Measurements from ENCODE around the gene CXCL1. TPM values are rescaled to one million over a fixed set of nuclear protein-coding genes. Genes with fewer than 3 reads are reported as not detected.

CXCL1 gene
- total RNA-seq, 2 donors from 2014 or later = 8.4 to 19.6 TPM

DNA sequence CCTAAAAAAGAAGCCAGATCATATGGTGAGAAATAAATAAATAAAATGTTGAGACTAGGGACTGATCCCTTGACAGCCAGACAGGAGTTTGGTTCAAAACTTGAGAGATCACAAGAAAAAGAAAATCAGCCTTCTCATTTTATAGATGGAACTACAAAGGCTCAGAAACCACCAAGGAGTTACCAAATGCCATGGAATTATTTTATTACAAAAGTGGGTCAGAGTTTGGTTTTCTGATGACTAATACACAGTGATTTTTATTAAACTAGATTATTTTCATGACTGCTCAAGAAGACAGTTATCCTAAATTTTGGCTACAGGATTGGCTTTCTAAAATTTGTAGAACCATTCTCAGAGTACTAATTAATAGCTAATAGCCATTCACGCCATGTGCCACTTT is 6.2 kb downstream of the CXCL1 start:
- no peaks in the 10 kb centered on the region for H3K27me3 ChIP-seq
- TF ChIP-seq, protein P1, sequence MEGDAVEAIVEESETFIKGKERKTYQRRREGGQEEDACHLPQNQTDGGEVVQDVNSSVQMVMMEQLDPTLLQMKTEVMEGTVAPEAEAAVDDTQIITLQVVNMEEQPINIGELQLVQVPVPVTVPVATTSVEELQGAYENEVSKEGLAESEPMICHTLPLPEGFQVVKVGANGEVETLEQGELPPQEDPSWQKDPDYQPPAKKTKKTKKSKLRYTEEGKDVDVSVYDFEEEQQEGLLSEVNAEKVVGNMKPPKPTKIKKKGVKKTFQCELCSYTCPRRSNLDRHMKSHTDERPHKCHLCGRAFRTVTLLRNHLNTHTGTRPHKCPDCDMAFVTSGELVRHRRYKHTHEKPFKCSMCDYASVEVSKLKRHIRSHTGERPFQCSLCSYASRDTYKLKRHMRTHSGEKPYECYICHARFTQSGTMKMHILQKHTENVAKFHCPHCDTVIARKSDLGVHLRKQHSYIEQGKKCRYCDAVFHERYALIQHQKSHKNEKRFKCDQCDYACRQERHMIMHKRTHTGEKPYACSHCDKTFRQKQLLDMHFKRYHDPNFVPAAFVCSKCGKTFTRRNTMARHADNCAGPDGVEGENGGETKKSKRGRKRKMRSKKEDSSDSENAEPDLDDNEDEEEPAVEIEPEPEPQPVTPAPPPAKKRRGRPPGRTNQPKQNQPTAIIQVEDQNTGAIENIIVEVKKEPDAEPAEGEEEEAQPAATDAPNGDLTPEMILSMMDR (IDR thresholded peaks at IDR 0.05) = no peak
- H3K4me3 ChIP-seq = no peak overlapping the region
- no peak overlapping the region for H3K9ac ChIP-seq (ENCODE audit: low read depth in 2 of 2, low read length in 2 of 2)
- H3K9me3 ChIP-seq = no peaks in the 10 kb centered on the region
- H3K27ac ChIP-seq = no peak overlapping the region
- no peaks in the 10 kb centered on the region for H3K36me3 ChIP-seq
- no peaks in the 10 kb centered on the region for H3K4me1 ChIP-seq
- no peak for DNase-seq
- intact Hi-C loops (cut with DNase I) = no loop called here

DNA sequence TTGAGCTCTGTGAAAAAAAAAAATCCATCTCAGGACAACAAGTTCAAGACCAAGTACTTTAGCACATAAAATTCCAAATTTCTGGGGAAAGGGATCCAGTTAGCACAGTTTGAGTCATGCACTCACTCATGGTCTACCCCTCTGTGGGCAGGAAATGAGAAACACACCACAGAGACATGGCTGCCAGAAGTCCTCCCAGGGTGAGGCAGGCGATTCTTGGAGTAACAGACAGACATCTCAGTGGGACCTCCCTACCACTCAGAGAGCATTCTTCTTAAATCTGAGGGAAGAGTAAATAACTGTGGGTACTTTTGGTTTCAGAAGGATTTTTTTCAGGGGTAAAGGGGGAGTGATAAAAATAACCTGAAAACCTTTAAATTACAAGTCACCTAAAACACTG is 14.1 kb downstream of the CXCL1 start:
- H3K27me3 ChIP-seq = no peaks in the 10 kb centered on the region
- H3K9ac ChIP-seq (ENCODE audit: low read depth in 2 of 2, low read length in 2 of 2) = no peak overlapping the region
- H3K27ac ChIP-seq = no peak overlapping the region
- H3K4me1 ChIP-seq = no peaks in the 10 kb centered on the region
- intact Hi-C loops (cut with DNase I) = no loop called here
- no peaks in the 10 kb centered on the region for H3K36me3 ChIP-seq
- no peak overlapping the region for H3K4me3 ChIP-seq
- no peak for DNase-seq
- H3K9me3 ChIP-seq = no peaks in the 10 kb centered on the region
- TF ChIP-seq, protein P1 (IDR thresholded peaks at IDR 0.05) = no peak

DNA sequence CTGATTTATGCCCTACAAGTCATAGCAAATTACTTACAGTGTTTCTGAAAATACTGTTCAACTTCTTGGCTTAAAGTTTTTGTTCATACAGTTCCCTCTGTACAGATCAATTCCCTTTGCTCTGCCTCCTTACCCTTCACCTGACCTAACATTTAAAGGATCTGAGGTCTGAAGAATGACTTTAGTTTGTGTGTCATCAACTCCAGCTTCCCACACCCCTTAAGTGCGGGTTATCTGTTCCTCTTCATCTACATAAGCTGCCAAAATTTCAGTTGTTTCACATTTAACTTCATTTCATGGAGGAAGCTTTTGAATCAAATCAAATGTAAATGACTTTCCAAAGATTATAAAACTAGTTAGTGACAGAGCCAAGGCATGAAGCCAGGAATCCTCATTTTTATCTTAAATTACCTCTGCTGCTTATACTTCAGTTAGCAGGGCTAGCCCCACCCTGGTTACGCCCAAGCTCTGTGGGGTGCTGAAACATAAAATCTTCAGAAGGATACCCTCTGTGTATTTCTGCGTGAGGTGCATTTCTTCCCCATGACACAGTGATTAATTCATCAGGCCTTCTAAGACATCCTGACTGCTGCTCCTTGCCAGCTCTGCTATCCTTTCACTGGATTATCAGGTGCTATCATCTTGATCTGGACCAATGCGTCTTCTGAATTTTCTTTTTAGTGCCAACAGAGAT is 16.5 kb downstream of the CXCL1 start:
- H3K9me3 ChIP-seq = no peaks in the 10 kb centered on the region
- no peaks in the 10 kb centered on the region for H3K4me1 ChIP-seq
- no peaks in the 10 kb centered on the region for H3K36me3 ChIP-seq
- H3K9ac ChIP-seq (ENCODE audit: low read depth in 2 of 2, low read length in 2 of 2) = no peak overlapping the region
- no peak overlapping the region for H3K27ac ChIP-seq
- H3K27me3 ChIP-seq = no peaks in the 10 kb centered on the region
- TF ChIP-seq, protein P1 (IDR thresholded peaks at IDR 0.05) = no peak
- DNase-seq = peak; percentile 33
- intact Hi-C loops (cut with DNase I) = no loop called here
- no peak overlapping the region for H3K4me3 ChIP-seq

DNA sequence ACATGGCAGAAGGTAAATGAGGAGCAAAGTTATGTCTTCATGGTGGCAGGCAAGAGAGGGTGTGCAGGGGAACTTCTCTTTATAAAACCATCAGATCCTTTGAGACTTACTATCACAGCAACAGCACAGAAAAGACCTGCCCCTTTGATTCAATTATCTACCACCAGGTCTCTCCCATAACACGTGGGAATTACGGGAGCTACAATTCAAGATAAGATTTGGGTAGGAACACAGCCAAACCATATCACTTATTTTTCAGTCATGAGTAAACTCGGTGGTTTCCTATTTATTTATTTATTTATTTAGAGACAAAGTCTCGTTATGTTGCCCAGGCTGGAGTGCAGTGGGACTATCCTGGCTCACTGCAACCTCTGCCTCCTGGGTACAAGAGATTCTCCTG is 22.1 kb downstream of the CXCL1 start:
- intact Hi-C loops (cut with DNase I) = no loop called here
- TF ChIP-seq, protein P1 (IDR thresholded peaks at IDR 0.05) = no peak
- H3K27me3 ChIP-seq = no peaks in the 10 kb centered on the region
- no peaks in the 10 kb centered on the region for H3K4me1 ChIP-seq
- no peak overlapping the region for H3K27ac ChIP-seq
- H3K9me3 ChIP-seq = no peaks in the 10 kb centered on the region
- H3K4me3 ChIP-seq = no peak overlapping the region
- no peak overlapping the region for H3K9ac ChIP-seq (ENCODE audit: low read depth in 2 of 2, low read length in 2 of 2)
- no peaks in the 10 kb centered on the region for H3K36me3 ChIP-seq
- no peak for DNase-seq

DNA sequence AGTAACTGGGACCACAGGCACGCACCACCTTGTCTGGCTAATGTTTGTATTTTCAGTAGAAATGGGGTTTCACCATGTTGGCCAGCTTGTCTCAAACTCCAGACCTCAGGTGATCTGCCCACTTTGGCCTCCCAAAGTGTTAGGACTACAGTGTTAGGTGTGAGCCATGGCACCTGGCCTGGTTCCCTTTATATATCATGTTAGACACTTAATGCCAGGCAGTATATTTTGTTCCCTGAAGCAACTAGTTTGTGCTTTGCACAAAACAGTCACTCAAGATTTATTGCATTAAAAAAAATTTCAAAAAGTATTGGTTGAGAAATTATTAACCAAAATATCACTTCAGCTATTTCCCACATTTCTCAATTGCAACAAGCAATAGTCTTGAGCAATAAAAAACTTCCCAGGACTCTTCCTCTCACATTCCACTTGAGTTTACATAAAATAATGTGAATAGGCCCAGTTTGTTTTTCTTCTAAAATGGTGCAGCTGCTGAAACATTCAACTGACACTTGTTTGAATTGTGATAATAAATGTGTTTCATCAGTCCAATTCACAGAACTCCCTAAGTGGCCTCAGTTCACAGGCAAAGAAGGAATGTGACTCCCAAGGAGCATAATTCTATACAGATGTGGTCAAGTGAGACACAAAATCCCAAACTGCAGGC is 22.7 kb downstream of the CXCL1 start:
- no peak overlapping the region for H3K27ac ChIP-seq
- no peaks in the 10 kb centered on the region for H3K4me1 ChIP-seq
- TF ChIP-seq, protein P1 (IDR thresholded peaks at IDR 0.05) = no peak
- no peak for DNase-seq
- no peaks in the 10 kb centered on the region for H3K9me3 ChIP-seq
- no peak overlapping the region for H3K4me3 ChIP-seq
- intact Hi-C loops (cut with DNase I) = no loop called here
- H3K9ac ChIP-seq (ENCODE audit: low read depth in 2 of 2, low read length in 2 of 2) = no peak overlapping the region
- H3K36me3 ChIP-seq = no peaks in the 10 kb centered on the region
- no peaks in the 10 kb centered on the region for H3K27me3 ChIP-seq

Data from colonic mucosa (tissue), 4 donors.